Measurements from ENCODE around the gene RCE1.

- TF ChIP-seq, protein P1, sequence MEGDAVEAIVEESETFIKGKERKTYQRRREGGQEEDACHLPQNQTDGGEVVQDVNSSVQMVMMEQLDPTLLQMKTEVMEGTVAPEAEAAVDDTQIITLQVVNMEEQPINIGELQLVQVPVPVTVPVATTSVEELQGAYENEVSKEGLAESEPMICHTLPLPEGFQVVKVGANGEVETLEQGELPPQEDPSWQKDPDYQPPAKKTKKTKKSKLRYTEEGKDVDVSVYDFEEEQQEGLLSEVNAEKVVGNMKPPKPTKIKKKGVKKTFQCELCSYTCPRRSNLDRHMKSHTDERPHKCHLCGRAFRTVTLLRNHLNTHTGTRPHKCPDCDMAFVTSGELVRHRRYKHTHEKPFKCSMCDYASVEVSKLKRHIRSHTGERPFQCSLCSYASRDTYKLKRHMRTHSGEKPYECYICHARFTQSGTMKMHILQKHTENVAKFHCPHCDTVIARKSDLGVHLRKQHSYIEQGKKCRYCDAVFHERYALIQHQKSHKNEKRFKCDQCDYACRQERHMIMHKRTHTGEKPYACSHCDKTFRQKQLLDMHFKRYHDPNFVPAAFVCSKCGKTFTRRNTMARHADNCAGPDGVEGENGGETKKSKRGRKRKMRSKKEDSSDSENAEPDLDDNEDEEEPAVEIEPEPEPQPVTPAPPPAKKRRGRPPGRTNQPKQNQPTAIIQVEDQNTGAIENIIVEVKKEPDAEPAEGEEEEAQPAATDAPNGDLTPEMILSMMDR (conservative IDR thresholded peaks at IDR 0.05 in 1 of 2, IDR thresholded peaks at IDR 0.05 in 1 of 2; ENCODE audit: extremely low read depth in 1 of 2, insufficient read depth in 1 of 2, low read depth in 1 of 2, low read length in 2 of 2), result no peak
- no peak for TF ChIP-seq EZH2 (IDR thresholded peaks at IDR 0.05; ENCODE audit: borderline replicate concordance, low read length)
Observed at GRCh38 chr11:66842501-66842895, 743 bp upstream of the RCE1 start.

All from mammary epithelial cell (primary cell).